DOHH2 (cell line): ENCODE results near the gene RAD51B.

ENCODE experiments used
- EZH2phosphoT487 ChIP-seq: fragments of 200-600 bp; sonication (generic); IDR thresholded peaks from 2 replicates; pipeline ENCODE4 v1.6.1; 2017; ENCODE audit warnings: borderline replicate concordance, mild to moderate bottlenecking, antibody characterized with exemption, low read length, moderate library complexity, mixed read lengths
- TF ChIP-seq, protein P1 (sequence below): fragments of 200-600 bp; sonication (generic); IDR thresholded peaks from one replicate; pipeline ENCODE4 v1.5.1; 2014; ENCODE audit warnings: antibody characterized with exemption, mild to moderate bottlenecking, low read depth, low read length; ENCODE audit not compliant: poor library complexity, severe bottlenecking

DNA sequence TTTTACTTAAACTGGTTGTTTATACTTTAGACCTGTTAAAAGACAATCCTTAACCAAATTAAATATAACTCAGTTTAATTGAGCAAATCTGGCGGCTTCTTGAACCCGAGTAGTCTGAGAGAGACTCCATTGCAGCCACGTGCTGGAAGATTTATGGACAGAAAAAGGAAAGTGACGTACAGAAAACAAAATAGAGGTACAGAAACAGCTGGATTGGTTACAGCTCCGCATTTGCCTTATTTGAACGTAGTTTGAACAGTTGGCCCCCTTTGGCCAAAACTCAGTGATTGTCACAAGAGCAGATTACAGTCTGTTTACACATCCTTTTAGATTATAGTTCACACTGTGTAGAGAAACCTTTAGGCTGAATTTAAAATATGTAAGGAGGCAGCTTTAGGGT is 155.9 kb downstream of the RAD51B start:
- TF ChIP-seq, protein P1, sequence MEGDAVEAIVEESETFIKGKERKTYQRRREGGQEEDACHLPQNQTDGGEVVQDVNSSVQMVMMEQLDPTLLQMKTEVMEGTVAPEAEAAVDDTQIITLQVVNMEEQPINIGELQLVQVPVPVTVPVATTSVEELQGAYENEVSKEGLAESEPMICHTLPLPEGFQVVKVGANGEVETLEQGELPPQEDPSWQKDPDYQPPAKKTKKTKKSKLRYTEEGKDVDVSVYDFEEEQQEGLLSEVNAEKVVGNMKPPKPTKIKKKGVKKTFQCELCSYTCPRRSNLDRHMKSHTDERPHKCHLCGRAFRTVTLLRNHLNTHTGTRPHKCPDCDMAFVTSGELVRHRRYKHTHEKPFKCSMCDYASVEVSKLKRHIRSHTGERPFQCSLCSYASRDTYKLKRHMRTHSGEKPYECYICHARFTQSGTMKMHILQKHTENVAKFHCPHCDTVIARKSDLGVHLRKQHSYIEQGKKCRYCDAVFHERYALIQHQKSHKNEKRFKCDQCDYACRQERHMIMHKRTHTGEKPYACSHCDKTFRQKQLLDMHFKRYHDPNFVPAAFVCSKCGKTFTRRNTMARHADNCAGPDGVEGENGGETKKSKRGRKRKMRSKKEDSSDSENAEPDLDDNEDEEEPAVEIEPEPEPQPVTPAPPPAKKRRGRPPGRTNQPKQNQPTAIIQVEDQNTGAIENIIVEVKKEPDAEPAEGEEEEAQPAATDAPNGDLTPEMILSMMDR: no peak
- TF ChIP-seq EZH2phosphoT487: no peak
